HG03060 (cell line): Measurements from ENCODE around the gene SLC5A1.
"Not testable (repeated sequence)": the region's sequence is repeated elsewhere in the genome, so short reads cannot be mapped to it uniquely, and the experiment has no call there.

Source experiments
- ATAC-seq: cut with Tn5 transposase; IDR thresholded peaks from one replicate; pipeline ENCODE4 v1.9.1; 2021; ENCODE audit warnings: low read depth, moderate number of reproducible peaks; ENCODE audit not compliant: unreplicated experiment

The SLC5A1 gene

DNA sequence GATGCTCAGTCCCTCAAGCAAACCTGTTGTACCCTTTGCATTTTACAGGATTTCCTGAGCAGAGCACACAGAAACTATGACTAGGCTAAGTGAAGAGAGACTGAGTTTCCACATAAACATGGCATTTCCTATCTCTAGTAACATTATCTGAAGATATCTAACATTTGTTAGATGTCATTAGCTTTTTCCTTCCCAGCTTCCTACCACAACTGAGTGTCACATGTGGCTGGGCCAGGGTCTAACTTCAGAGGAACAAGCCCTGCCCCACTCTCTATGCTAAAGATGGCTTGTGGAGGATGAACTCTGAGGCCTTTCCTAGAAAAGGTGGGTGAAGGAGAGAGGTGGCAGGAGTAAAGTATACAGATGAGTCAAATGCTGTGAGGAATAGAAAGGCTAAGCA is 99.5 kb downstream of the SLC5A1 start:
- ATAC-seq: no peak

DNA sequence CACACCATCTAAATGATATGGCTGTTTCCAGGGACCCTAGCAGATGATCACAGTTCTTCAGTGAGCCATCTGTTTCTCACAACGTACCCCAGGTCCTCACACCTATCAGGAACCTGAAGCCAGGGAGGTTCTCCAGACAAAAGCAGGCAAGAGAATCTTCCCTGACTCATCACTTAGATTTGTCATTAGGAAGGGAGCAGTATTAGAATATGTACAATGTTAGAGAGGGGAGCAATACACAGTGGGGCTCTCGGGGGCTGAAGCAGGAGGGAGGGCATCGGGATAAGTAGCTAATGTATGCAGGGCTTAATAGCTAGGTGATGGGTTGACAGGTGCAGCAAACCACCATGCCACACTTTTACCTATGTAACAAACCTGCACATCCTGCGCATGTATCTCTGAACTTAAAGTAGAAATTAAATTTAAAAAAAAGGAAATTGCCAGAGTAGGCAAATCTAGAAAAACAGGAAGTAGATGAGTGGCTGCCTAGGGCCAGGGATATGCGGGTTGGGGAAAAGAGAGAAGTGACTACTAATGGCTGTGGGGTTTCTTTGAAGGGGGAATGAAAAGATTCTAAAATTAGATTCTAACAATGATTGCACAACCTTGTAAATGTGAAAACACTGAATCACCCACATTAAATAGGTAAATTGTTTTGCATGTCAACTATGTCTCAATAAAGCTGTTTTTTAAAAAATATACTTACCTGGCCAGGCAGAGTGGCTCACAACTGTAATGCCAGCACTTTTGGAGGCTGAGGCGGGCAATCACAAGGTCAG is 101.6 kb downstream of the SLC5A1 start:
- no peak for ATAC-seq

DNA sequence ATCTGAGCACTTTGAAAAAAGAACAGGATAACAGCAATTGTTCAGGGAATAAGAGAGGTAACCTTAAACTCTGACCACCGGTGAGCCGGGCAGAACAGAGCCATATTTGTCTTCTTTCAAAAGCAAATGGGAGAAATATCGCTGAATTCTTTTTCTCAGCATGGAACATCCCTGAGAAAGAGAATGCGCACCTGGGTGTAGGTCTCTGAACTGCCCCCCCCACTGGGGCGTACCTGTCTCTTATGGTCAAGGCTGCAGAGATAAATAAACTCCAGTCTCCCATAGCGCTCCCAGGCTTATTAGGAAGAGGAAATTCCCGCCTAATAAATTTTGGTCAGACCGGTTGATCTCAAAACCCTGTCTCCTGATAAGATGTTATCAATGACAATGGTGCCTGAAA is 104.1 kb downstream of the SLC5A1 start:
- ATAC-seq: not testable (repeated sequence)

DNA sequence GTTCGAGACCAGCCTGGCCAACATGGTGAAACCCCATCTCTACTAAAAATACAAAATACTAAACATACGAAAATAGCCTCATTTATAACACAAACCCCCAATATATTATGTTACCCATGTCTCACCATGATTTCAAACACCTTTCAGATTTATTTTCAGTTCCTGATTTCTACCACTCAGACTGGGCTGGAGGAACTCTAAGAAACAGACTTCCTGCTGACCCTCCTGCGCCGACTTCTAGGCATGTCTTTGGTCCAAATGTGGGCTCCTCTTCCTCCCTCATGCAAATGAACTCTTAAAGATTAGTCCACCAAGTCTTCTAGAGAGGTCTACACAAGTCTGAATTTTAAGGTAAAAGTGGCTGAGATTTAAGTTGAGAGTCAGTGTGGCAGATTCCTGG is 105.3 kb downstream of the SLC5A1 start:
- ATAC-seq: not testable (repeated sequence)

- ATAC-seq: not testable (repeated sequence)
Observed at GRCh38 chr22:32150647-32151046, 107.6 kb downstream of the SLC5A1 start.

DNA sequence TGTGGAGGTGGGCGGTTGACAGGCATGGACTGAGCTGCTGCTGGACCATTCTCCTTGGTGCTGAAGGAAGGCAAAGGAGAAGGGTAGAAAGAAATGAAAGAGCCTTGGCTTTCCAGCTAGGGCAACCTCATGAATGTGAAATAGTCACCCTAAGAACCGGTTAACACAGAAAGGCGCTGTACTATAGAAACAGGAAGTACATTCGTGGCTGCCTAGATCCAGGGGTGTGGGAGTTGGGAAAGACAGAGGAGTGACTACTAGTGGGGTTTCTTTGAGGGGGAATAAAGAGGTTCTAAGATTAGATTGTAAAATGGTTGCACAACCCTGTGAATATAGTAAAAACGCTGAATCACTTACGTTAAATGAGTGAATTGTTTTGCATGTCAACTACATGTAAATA is 108.6 kb downstream of the SLC5A1 start:
- ATAC-seq: not testable (repeated sequence)

DNA sequence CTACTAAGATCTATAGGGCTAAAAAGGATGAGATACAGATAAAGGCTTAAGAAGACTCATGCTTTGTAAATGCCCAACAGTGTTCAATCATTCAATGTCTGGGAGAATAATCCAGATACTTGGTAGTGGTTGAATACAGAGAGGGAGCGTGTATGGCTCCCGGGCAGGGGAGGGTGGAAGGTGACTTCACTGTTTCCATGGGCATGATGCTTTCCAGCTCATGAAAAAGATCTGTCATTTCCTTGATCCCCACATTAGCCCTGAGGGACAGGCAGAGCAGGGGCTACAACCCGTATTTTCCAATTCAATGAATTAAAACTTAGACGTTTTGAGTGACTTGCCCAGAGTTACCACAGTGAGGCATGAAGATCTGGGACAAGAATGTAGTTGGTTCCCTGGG is 111.7 kb downstream of the SLC5A1 start:
- ATAC-seq: not testable (repeated sequence)

DNA sequence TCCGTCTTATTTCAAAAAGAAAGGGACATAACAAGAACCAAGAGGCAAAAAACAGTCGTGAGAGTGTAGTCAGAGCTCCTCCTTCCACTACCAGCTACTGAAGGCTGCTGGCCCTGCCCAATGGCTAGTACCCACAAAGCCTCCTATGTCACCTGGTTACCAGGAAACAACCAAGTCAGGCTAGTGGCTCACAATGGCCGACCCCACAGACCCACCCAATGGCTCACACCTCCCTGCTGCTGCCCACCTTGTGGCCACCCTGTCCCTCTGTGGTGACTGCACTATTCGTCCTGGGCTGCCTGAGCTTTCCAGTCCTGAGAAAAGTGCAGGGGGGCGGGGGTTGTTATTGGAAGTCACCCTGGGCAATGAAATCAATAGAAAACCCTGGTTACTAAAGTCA is 114.6 kb downstream of the SLC5A1 start:
- ATAC-seq: not testable (repeated sequence)

DNA sequence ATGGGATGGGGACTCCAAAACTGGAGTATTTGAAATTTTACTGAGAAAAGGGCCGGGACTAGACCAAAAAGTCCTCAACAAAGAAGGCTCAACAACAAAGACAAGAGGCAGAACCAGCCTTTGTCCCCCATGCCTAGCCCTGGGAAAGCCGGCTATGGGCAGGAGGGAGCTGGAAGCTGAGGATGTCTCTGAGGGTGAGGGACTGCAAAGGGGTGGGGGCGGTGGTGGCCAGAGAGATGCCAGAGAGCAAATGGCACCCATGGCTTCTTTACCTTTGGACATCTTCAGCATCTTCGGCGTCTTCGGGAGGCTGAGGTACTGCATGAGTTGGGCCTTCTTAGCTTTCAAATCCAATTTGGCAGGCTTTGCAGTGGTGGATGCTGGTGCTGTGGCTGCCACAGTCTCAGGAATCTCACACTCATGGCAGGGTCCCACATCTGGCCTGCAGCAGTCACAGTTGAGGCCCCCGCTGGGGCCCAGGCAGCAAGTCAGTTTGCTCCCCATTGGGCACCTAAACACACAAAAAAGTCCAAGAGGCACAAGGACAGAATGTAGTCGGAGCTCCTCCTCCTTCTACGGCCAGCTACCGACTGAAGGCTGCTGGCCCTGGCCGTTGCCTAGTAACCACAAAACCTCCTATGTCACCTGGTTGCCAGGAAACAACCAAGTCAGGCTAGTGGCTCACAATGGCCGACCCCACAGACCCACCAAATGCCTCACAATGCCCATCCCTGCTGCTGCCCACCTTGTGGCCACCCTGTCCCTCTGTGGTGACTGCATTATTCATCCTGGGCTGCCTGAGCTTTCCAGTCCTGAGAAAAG is 115.9 kb downstream of the SLC5A1 start, which contains the start of gene C22orf42:
TSS of gene C22orf42 (minus strand) at position 592 of the 822 bp plus-strand sequence. CDS start at position 504, 88 bp downstream.
- ATAC-seq: no peak

GRCh38 chr22:32160411-32160810 is 117.3 kb downstream of the SLC5A1 start:
- ATAC-seq: not testable (repeated sequence)
